GM10847 (cell line): ENCODE measurements around the gene PLAGL1.

Source experiments
- POLR2A ChIP-seq: IDR thresholded peaks from 2 replicates; pipeline ENCODE4 v1.6.1; 2011; ENCODE audit not compliant: insufficient read length; ENCODE audit errors: extremely low read depth

PLAGL1 gene

DNA sequence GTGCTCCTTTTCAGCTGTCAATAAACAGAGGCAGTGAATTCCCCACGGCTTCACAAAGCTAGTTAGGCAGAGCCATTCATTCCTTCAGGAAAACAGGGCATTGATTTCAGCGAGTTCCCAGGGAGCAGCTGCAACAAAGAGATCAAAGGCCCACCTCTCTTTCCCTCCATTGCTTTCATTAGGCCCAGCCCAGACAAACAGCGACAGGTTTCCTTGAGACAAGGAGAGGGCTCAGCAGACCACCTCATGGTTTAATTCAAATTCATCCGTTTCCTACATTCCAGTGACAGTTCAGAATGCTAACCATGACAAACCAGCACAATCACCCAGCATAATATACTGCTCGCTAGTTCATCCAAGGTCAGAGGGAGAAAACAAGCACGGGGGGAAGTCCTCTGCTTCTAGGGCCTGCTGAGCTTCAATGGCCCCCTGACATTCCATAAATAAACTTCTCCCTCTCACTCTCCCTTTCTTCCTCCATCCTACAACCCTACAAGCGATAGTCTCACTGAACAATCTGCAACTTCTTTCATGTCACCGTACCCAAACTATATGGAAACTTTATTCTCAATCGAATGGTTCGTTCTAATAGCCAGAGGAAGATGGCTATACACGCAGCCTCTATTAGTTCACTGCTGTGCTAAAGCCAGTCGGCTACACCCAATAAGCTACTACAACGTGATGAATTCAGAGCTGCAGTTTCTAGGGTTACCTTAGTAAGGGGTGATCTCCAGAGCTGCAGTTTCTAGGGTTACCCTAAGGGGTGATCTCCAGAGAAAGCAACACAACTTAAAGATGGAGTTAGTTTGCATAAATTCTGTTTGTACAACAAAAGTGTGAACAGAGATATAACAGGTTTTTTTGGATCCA lies 34.7 kb downstream of the PLAGL1 start:
- TF ChIP-seq POLR2A: no peak

DNA sequence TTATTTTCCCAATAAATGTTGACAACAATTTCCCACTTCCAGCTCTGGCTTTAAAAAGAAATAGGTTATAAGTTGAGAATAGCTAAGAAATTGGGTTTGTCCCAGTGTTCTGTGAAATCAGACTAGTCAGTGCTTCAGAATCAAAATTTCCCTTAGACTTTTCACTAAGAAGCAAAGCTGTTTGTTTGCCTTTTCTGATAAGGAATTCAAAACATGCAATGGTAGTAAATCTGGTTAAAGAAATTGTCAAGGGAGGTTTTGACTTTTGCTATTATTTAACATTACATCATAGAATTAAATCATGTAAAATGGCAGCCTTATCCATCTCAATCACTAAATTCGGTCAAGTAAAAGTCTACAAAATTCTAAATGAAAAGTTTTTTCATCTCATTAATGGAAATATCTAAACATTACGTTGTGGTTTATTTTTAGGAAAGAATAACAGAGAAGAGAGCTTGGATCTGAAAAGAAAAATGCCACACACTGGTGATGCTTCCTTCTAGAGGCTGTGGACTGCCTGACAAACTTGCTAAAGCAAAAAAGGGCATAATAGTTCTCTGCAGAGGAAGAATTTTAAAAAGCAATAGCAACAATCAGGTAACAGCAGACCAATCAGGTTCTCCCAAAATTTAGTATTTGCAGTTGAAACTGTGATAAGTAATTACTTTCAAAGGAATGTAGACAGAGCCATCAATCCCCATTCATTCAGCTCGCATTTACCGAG lies 36.4 kb downstream of the PLAGL1 start:
- TF ChIP-seq POLR2A: no peak

DNA sequence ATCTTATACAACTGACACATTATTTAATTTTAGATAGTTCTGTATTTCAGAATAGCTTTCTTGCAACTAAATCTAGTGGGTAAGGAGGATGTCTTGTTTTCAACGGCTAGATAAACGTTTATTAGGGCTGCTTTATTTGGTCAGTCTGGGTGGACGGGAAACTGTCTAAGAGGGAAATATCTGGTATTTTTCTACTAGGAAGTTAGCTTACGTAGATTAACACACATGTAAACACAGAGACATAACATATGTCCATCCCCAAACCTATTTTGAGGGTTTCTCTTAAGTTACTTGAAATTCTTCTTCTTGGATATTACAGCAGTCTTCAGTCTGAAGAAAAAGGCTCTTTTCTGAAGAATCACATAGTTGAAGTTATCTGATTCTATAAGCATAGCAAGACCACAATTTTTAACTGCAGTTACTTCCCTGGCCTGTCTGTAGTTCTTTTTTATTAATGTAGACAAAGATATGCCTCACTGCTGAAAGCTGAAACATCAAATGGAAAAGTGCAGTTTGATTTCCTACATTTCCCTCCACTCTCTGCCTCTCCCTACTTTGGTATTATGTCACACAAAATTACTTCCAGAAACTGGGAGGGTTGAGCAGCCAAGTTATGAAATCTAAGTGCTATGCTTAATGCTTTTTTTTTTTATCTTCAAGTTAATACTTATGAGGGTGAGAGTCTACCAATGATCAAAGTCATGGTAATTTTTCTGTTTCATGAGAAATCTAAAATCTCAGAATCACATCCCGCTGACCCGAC lies 37.4 kb downstream of the PLAGL1 start:
- TF ChIP-seq POLR2A: no peak

DNA sequence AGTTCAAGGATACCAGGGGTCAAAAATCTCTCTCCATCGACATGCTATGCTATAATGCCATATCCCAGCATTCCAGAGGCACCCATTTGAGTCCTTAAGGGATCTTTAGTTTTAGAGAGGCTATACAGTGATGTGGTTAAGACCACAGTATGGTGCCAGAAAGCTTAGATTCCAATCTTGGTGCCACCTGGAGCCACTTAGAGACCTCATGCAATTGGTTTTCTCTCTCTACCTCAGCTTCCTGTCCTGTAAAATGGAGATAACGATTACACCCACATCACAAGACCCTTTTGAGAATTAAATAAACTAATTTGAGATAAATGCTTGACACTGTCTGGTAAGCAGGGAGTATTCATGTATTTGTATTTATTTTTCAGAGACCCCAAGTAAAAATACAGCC lies 39.0 kb downstream of the PLAGL1 start:
- TF ChIP-seq POLR2A: no peak

DNA sequence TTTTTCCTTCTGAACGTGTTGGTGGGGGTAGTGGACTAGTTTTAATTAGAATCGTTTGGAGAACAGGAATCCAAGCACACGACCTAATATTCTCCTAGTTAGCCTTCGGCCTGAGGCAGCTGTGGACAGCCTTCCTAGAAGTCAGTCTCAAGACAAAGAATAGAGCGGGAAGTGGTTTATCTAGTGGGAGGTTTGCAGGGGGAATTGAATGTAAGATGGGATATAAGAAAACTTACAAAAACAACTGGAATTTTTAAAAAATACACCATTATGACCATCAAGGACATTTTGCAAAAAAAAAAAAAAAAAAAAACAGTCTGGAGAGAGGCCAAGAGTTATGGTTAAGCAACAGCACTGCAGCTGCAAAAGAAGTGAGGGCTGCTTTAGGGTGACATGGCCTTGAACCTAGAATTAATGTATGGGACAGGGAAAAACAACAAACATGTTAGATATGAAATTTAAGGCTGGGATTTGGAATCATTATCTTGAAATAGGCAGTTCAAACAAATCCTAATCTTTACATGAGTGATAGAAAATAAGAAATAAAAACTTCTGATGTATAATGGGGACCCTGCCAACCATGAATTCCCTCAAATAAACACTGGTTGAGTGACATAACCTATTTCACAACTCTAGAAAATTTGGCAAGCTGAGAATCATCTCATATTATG lies 40.2 kb downstream of the PLAGL1 start:
- no peak for TF ChIP-seq POLR2A

DNA sequence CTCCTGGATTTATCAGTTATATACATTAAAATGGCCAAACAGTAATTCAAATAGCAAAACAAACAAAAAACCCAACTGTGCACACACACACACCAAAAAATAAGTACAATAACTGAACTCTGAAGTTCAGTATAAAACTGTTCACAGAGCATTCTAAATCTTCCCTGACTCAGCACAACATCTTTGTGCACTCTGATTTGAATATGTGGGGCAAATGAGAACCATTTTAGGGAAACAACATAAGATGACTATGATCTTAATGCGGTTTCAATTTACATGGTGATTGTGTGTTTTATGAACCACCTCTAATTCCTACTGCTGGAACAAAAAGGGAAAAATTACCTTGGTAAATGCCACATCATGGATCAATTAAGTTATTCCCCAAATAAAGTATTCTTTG lies 41.7 kb downstream of the PLAGL1 start:
- no peak for TF ChIP-seq POLR2A

DNA sequence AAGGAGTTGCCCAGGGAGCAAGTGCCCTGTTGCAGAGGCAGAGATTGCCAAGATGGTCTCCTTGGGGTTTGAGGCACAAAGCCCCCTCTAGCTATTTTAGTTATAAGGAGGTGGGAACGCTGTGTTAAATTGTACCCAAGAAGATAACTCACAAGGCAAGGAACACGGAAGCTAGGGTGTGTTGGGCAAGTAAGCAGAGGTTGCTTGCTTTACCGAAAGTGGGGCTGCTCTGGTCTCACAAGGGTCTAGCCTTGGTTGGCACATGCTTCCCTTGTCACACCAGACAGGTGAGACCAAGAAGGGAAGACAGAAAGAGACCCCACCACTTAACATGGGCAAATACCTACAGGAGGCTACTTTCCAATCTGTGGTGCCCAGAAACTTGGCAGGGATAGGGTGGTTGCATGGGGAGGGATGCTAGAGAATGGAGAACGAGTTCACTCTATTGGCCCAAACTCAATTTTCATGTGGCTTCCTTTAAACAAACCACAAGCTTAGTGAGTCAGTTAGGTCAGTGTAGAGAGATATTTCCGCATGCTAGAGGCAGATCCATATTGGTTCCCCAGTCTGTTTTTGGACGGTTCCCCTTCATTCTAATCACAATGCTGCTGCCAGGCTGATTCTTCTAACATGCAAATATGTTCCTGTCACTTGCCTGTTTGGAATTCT lies 42.4 kb downstream of the PLAGL1 start:
- no peak for TF ChIP-seq POLR2A

DNA sequence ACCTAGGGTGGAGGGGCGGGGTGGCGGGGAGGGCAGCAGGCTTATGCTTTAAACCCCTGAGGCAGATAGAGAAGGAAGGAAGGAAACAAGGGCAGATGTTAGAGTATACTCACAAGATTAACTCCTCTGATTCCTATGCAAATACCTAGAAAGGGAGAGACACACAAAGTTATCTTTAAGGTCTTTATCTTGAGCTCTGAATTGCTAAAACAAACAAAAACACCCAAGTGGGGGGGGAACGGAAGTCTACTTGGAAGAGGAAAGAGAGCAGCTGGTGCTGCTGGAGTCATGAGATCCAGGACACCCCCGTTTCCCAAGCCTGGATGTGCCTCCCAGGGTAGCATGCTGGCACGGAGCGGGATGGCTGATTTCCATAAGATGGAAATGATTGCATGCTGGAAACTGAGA lies 43.4 kb downstream of the PLAGL1 start:
- no peak for TF ChIP-seq POLR2A

DNA sequence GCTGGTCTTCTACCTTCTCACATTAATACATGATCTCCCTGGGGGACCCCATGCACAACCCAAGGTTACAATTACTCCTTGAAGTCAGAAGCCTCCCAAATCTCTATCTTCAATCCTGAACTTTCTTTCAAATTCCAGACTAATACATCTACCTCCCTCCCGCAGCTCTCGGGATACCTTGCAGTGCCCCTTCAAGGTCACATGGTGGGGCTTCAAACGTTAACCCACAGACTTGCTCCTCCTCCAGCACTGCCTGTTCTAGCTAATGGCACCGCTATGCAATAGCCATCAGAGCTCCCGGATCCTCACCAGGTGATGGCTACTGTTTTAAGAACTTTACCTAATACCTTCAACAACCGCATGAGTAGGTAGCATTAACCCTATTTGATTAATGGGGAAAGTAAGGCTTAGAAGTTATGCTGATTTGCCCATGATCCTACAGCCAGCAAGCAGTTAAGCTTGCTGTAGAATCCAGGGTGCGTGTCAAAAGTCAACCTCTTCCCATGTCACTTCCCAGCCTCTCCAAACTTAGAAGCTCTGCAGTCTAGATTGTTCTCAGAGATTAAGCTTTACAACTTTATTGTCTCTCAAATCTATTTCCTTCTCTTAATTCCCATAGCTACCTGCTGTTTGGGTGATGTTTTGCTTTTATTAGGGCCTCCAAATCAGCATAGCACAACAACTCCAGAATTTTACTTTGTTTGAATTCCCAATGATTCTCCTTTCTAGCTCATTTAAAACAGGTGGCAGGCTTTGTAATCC lies 44.7 kb downstream of the PLAGL1 start:
- no peak for TF ChIP-seq POLR2A

DNA sequence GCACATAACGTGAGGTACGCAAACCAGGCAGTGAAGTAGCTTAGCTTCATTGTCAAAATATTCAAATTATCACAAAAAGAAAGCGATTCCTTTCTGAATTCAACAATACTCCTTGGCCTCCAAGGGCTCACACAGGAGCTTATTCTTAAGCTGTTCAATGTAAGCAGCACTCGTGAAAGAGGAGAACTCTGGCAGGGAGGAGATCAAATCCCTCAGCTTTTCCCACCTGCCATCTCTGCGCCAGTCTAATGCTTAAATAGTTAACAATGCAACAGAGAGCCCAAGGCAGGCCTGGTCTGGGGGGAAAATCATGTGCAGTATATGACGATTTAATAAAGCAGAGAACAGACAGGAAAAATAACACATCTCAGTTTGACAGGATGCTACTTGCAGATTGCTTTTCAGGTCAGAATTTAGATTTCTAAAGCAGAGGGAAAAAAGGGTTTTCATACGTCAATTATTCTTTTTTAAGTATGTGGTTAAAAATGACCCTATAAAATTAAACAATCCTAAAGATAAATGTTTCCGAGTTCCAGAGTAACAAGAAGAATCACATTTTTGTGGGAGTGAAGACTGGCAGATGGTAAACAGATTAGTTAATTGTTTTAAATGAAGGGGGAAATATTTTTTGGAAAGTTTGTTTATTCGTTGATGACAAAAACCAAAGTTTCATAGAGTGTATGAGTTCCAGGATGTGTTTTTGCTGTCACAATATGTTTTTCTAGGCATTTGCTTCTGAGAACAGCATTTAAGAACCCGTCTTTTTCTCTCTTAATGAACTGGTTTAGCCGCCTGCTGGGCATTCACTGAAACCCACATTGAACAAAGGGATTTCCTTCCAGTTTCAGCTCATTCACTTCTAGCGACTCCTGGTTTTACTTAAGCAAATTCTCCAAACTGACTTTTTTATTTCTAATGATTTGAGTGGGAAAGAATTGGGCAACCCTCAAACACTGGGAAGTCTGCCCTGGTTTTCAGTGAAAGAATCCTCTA lies 45.9 kb downstream of the PLAGL1 start:
- no peak for TF ChIP-seq POLR2A

DNA sequence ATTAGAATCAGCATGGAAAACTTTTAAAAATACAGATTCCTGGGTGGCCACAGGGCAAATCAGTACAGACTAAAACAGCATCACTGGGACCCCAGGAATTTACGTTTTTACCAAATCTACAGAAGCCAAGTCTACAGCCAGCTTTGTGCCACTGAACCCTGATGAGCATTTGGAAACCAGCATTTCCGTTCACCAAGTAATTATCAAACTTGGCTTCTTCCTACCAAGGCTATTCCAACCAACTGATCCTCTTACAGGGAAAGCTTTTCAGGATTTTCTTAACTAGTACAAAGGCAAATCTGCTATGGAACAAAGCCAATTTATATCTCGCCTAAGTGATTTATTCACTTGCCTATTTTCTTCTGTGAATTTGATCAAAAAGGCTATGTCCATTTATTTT lies 47.0 kb downstream of the PLAGL1 start:
- no peak for TF ChIP-seq POLR2A

DNA sequence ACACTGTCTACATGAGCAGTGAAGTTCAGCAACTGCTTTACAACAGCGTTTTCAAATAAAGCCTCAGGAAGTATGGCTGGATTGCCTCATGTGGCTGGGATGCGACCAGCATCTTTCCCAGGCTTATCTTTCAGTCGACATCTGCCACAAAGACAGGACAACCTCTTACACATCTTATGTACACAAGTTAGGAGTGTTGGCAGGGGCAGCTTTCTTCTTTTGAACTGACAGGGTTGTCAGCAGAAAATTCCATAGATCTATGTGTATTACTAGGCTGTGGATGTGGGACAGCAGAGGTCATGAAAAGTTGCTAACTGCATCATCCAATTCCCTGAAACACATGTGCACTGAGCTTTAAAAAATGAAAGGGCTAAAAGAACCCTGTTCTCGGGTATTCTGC lies 48.1 kb downstream of the PLAGL1 start:
- TF ChIP-seq POLR2A: no peak
